CD14-positive monocyte (primary cell): ENCODE data around the gene SNX8. TPM values are rescaled to one million over a fixed set of nuclear protein-coding genes. Genes with fewer than 3 reads are reported as not detected.

Experiments used
- DNase-seq, 3 donors: peaks; one replicate each; pipeline ENCODE4 v3.0.0-alpha.2; 2011 to 2022
- H2AFZ ChIP-seq: 2 replicates; pipeline ENCODE4 v1.6.0; 2012; ENCODE audit warnings: mild to moderate bottlenecking, low read depth, low read length, inconsistent platforms; ENCODE audit not compliant: insufficient read depth, poor library complexity, severe bottlenecking
- H3K27ac ChIP-seq, 2 donors: 1 replicate in 1 of 2; 2 replicates in 1 of 2; pipeline ENCODE4 v1.5.1; 2012 to 2013; ENCODE audit warnings: low read length in 2 of 2, control low read depth in 1 of 2, inconsistent platforms in 1 of 2, low read depth in 1 of 2, mild to moderate bottlenecking in 1 of 2
- H3K27me3 ChIP-seq, 2 donors: one replicate each; pipeline versions ENCODE4 v1.6.0 to v1.6.1; 2011 to 2013; ENCODE audit warnings: low read length in 2 of 2; ENCODE audit not compliant: control insufficient read depth in 2 of 2, insufficient read depth in 2 of 2
- H3K36me3 ChIP-seq, 2 donors: replicated peaks in 1 of 2; 1 replicate in 1 of 2; 2 replicates in 1 of 2; pipeline versions ENCODE4 v1.5.1 to v1.6.1; 2012 to 2013; ENCODE audit warnings: low read length in 2 of 2, control low read depth in 1 of 2, inconsistent platforms in 1 of 2, mild to moderate bottlenecking in 1 of 2; ENCODE audit not compliant: insufficient read depth in 2 of 2, control insufficient read depth in 1 of 2
- H3K4me1 ChIP-seq, 2 donors: 1 replicate in 1 of 2; 2 replicates in 1 of 2; pipeline versions ENCODE4 v1.5.1 to v1.6.1; 2012 to 2013; ENCODE audit warnings: low read length in 2 of 2, control low read depth in 1 of 2, inconsistent platforms in 1 of 2, mild to moderate bottlenecking in 1 of 2, moderate library complexity in 1 of 2; ENCODE audit not compliant: insufficient read depth in 2 of 2, control insufficient read depth in 1 of 2
- H3K4me2 ChIP-seq: replicated peaks from 2 replicates; pipeline ENCODE3; 2012; ENCODE audit warnings: low read length, moderate library complexity, mild to moderate bottlenecking; ENCODE audit not compliant: poor library complexity, severe bottlenecking; ENCODE audit errors: extremely low read depth
- H3K4me3 ChIP-seq, 3 experiments: fragments of 200-600 bp in 1 of 3; sonication (generic) in 1 of 3; replicated peaks in 1 of 3; 1 replicate in 2 of 3; 2 replicates in 1 of 3; pipeline ENCODE4 v1.5.1; 2011 to 2013; ENCODE audit warnings: low read length in 3 of 3, mild to moderate bottlenecking in 3 of 3, control low read depth in 2 of 3, low read depth in 2 of 3, inconsistent platforms in 1 of 3, moderate library complexity in 1 of 3
- H3K79me2 ChIP-seq: 2 replicates; pipeline ENCODE4 v1.6.0; 2012; ENCODE audit warnings: mild to moderate bottlenecking, control low read depth, inconsistent platforms, low read length, moderate library complexity; ENCODE audit not compliant: insufficient read depth
- H3K9ac ChIP-seq: 2 replicates; pipeline ENCODE4 v1.6.0; 2017; ENCODE audit warnings: low read length, mild to moderate bottlenecking; ENCODE audit not compliant: insufficient read depth, poor library complexity, severe bottlenecking
- H3K9me3 ChIP-seq, 2 donors: replicated peaks in 1 of 2; 1 replicate in 1 of 2; 2 replicates in 1 of 2; pipeline versions ENCODE4 v1.5.1 to v1.6.1; 2012 to 2013; ENCODE audit warnings: low read length in 2 of 2, control low read depth in 1 of 2; ENCODE audit not compliant: control insufficient read depth in 1 of 2, insufficient read depth in 1 of 2
- H4K20me1 ChIP-seq: 2 replicates; pipeline ENCODE4 v1.6.0; 2012; ENCODE audit warnings: mild to moderate bottlenecking, low read length, control low read depth, moderate library complexity; ENCODE audit not compliant: insufficient read depth
- H3K27ac Mint-ChIP-seq, 7 donors: one replicate each; pipeline ENCODE4 v1.8.0; 2020; ENCODE audit warnings: mild to moderate bottlenecking in 7 of 7, mixed read lengths in 7 of 7, moderate library complexity in 6 of 7, inconsistent platforms in 2 of 7
- H3K27me3 Mint-ChIP-seq, 3 donors: one replicate each; pipeline ENCODE4 v1.8.0; 2021 to 2022; ENCODE audit warnings: low read depth in 3 of 3, mild to moderate bottlenecking in 3 of 3, mixed read lengths in 3 of 3, moderate library complexity in 3 of 3, inconsistent platforms in 1 of 3
- H3K36me3 Mint-ChIP-seq, 2 donors: one replicate each; pipeline ENCODE4 v1.8.0; 2020; ENCODE audit warnings: mixed read lengths in 2 of 2, inconsistent platforms in 1 of 2, mild to moderate bottlenecking in 1 of 2
- H3K4me1 Mint-ChIP-seq: one replicate; pipeline ENCODE4 v1.8.0; 2020; ENCODE audit warnings: mild to moderate bottlenecking, mixed read lengths
- H3K4me3 Mint-ChIP-seq, 2 donors: one replicate each; pipeline ENCODE4 v1.8.0; 2020; ENCODE audit warnings: mild to moderate bottlenecking in 2 of 2, mixed read lengths in 2 of 2, moderate library complexity in 1 of 2
- H3K9me3 Mint-ChIP-seq, 7 donors: one replicate each; pipeline ENCODE4 v1.8.0; 2020 to 2022; ENCODE audit warnings: mixed read lengths in 7 of 7, mild to moderate bottlenecking in 6 of 7, moderate library complexity in 6 of 7, inconsistent platforms in 2 of 7
- WGBS: methylation state at CpG from one replicate; pipeline ENCODE4 v1.1.5; 2013; ENCODE audit warnings: missing lambda C conversion rate; ENCODE audit not compliant: insufficient coverage; 5-methylcytosine and 5-hydroxymethylcytosine counted together
- intact Hi-C, 2 donors: fragments of 100-400 bp; cut with micrococcal nuclease; formaldehyde crosslinking; loops; one replicate each; pipeline versions ENCODE4 v1.15.0 to v1.15.1; 2023
- polyA plus RNA-seq, 3 donors: library from polyadenylated mRNA; depleted of rRNA in 1 of 3; unstranded in 2 of 3; stranded (reverse) in 1 of 3; fragments of 300-500 nt in 2 of 3; fragments of >200 nt in 1 of 3; fragmentation: Illumina TruSeq in 2 of 3; gene quantifications; 1 replicate in 2 of 3; 2 replicates in 1 of 3; pipeline ENCODE4 v1.2.3, GENCODE V29; 2012 to 2021
- TF ChIP-seq, protein P1 (sequence below): fragments of 200-600 bp; IDR thresholded peaks from one replicate; pipeline ENCODE4 v1.8.0; 2022; ENCODE audit warnings: antibody characterized with exemption, mild to moderate bottlenecking

The SNX8 gene
- polyA plus RNA-seq, 3 donors: 15.4 to 43.7 (median 41.9) TPM

DNA sequence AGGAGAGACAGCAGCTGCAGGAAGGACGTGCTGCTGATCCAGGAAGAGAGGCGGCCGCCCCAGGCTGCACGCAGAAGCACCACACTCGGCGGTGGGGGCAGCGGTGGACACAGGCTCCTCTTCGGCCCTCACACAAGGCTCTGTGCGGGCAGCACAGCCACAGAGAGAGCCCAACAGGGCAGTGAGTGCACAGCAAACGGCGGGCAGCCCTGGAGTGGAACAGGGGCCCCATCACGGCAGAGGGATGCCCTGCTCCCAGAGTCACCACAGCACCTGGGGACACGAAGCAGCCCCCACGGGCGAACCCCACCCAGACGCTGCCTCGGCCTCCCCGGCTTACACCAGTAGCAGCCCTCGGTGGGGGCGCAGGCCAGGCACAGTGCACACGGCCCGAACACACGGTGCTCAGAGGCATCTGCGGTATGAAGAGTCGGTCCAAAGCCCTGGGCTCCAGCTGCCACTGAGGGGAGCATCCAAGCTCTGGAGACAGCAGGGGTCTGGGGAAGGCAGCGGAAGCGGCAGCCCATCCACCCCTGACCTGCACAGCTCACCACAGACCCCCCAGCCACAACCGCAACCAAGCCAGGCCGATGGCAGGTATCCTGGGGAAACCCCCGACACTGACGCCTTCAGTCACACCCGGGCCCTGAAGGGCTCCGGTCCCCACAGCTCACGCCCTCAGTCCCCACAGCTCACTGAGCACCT is 55.4 kb downstream of the SNX8 start:
- no peaks in the 10 kb centered on the region for H3K9me3 ChIP-seq
- H3K9ac ChIP-seq: no peak overlapping the region
- peaks cover 0 to 2% (median 0%) of the 10 kb centered on the region in 7 donors for H3K9me3 Mint-ChIP-seq
- H3K27me3 ChIP-seq: no peaks in the 10 kb centered on the region
- H3K4me1 ChIP-seq: peaks cover 10 to 13% of the 10 kb centered on the region in 2 donors
- no peak for DNase-seq
- no peak overlapping the region for H3K4me3 Mint-ChIP-seq
- no peak overlapping the region for H3K4me3 ChIP-seq
- H3K27ac Mint-ChIP-seq: peak overlapping the region in 1 of 7 donors; percentile 55
- no peaks in the 10 kb centered on the region for H3K79me2 ChIP-seq
- H3K27me3 Mint-ChIP-seq: peaks cover 0 to 4% (median 2%) of the 10 kb centered on the region in 3 donors
- TF ChIP-seq, protein P1, sequence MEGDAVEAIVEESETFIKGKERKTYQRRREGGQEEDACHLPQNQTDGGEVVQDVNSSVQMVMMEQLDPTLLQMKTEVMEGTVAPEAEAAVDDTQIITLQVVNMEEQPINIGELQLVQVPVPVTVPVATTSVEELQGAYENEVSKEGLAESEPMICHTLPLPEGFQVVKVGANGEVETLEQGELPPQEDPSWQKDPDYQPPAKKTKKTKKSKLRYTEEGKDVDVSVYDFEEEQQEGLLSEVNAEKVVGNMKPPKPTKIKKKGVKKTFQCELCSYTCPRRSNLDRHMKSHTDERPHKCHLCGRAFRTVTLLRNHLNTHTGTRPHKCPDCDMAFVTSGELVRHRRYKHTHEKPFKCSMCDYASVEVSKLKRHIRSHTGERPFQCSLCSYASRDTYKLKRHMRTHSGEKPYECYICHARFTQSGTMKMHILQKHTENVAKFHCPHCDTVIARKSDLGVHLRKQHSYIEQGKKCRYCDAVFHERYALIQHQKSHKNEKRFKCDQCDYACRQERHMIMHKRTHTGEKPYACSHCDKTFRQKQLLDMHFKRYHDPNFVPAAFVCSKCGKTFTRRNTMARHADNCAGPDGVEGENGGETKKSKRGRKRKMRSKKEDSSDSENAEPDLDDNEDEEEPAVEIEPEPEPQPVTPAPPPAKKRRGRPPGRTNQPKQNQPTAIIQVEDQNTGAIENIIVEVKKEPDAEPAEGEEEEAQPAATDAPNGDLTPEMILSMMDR: no peak
- H4K20me1 ChIP-seq: no peaks in the 10 kb centered on the region
- intact Hi-C loops: no loop called here
- H3K36me3 ChIP-seq: peaks cover 37 to 45% of the 10 kb centered on the region in 2 donors
- 97% methylated on average over 32 of the region's 34 CpGs for WGBS
- H3K4me1 Mint-ChIP-seq: peaks cover 11% of the 10 kb centered on the region
- H2AFZ ChIP-seq: no peak overlapping the region
- no peak overlapping the region for H3K27ac ChIP-seq
- no peak overlapping the region for H3K4me2 ChIP-seq
- H3K36me3 Mint-ChIP-seq: peaks cover 41 to 70% of the 10 kb centered on the region in 2 donors

DNA sequence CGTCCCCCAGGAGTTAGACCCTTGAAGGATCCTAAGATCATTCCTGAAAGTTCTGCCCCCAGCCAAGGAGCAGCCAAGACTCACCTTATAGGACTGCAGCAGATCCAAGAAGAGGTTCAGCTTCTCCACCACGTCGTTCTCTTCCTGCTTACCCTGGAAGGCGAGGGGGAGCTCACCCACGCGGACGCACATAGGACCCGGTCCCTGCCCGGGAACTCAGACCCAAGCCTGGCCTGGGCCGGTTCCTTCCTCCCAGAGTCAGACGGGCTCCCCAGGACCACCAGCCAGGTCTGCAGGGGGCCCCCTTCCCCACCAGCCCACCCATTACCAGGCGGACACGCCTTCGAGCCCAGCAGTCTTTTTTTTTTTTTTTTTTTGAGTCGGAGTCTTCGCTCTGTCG is 56.6 kb downstream of the SNX8 start:
- H3K27me3 Mint-ChIP-seq: peaks cover 0 to 4% (median 2%) of the 10 kb centered on the region in 3 donors
- peaks cover 0 to 2% (median 0%) of the 10 kb centered on the region in 7 donors for H3K9me3 Mint-ChIP-seq
- H4K20me1 ChIP-seq: no peaks in the 10 kb centered on the region
- WGBS: 98% methylated on average over 10 of the region's 17 CpGs
- H3K36me3 Mint-ChIP-seq: peaks cover 41 to 58% of the 10 kb centered on the region in 2 donors
- intact Hi-C loops: no loop called here
- H3K79me2 ChIP-seq: no peaks in the 10 kb centered on the region
- no peak overlapping the region for H3K4me3 Mint-ChIP-seq
- no peak overlapping the region for H3K9ac ChIP-seq
- no peak for DNase-seq
- TF ChIP-seq, protein P1: no peak
- H3K4me3 ChIP-seq: no peak overlapping the region
- H3K4me1 ChIP-seq: peaks cover 10 to 13% of the 10 kb centered on the region in 2 donors
- H3K27me3 ChIP-seq: no peaks in the 10 kb centered on the region
- no peak overlapping the region for H2AFZ ChIP-seq
- peaks cover 14% of the 10 kb centered on the region for H3K4me1 Mint-ChIP-seq
- H3K27ac Mint-ChIP-seq: no peak overlapping the region
- H3K36me3 ChIP-seq: peaks cover 35 to 46% of the 10 kb centered on the region in 2 donors
- no peak overlapping the region for H3K27ac ChIP-seq
- H3K4me2 ChIP-seq: no peak overlapping the region
- no peaks in the 10 kb centered on the region for H3K9me3 ChIP-seq
